ENCODE measurements around the gene PDGFC. TPM values are rescaled to one million over a fixed set of nuclear protein-coding genes. Genes with fewer than 3 reads are reported as not detected.

Gene PDGFC
- total RNA-seq, 1 donor from 2014 or later, result 31.3 TPM

DNA sequence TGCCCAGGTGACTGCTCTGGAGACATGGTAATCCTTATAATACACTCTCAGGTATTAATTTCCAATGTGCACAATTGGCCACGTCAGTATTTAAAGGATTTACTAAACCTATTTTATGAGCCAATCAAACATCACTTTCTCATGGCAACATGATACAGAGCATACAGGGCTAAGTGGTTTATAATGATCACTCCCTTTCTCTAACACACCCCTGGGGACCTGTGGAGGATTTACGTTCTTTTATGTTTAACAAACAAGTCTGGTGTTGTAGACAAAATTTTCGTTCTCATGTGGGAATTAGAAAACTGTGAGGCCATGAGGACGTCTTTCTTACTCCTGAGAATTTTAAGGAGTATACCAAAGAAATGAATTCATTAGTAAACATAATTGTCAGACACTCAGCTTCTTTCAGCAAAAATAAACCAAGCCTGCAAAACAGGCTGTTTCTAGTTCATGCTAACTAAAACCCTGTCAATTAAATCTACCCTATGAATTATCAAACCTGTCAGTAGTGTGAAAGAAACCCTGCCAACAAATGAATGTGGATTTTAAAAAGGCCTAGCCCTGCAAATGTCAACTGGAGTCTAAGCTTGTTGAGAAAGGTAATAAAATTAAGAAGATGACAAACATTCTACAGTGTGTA, 155.8 kb downstream of the PDGFC start:
- no peaks in the 10 kb centered on the region for H3K4me1 ChIP-seq
- DNase-seq (no peak), ATAC-seq (no peak)
- H3K4me3 ChIP-seq, result no peak overlapping the region
- intact Hi-C loops (cut with DNase I), result no loop called here
- H3K27ac ChIP-seq, result no peak overlapping the region
- TF ChIP-seq, protein P1, sequence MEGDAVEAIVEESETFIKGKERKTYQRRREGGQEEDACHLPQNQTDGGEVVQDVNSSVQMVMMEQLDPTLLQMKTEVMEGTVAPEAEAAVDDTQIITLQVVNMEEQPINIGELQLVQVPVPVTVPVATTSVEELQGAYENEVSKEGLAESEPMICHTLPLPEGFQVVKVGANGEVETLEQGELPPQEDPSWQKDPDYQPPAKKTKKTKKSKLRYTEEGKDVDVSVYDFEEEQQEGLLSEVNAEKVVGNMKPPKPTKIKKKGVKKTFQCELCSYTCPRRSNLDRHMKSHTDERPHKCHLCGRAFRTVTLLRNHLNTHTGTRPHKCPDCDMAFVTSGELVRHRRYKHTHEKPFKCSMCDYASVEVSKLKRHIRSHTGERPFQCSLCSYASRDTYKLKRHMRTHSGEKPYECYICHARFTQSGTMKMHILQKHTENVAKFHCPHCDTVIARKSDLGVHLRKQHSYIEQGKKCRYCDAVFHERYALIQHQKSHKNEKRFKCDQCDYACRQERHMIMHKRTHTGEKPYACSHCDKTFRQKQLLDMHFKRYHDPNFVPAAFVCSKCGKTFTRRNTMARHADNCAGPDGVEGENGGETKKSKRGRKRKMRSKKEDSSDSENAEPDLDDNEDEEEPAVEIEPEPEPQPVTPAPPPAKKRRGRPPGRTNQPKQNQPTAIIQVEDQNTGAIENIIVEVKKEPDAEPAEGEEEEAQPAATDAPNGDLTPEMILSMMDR (IDR thresholded peaks at IDR 0.05), result no peak
- no peaks in the 10 kb centered on the region for H3K36me3 ChIP-seq
- H3K9me3 ChIP-seq, result no peaks in the 10 kb centered on the region
- no peaks in the 10 kb centered on the region for H3K27me3 ChIP-seq

DNA sequence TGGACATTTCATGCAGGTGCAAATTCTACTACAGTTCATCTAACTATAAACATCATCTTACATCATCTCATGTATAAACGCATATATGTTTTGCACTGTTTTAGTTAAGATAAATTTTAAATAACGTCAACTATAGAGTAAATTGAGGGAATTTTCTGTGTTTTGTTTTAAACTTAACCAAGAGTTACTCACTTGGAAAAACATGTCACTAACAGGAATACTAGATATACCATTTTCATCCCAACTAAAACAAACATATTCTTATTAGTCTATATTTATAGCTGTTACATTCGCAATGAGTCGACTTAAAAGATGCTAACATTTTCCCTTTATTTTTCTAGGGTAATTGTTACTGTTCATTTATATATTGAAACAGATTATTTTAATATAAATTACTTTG, 159.6 kb downstream of the PDGFC start:
- Histone ChIP-seq H3K36me3 (no peaks in the 10 kb centered on the region), H3K4me1 (no peaks in the 10 kb centered on the region), H3K4me3 (no peak overlapping the region), H3K27ac (no peak overlapping the region), H3K27me3 (no peaks in the 10 kb centered on the region), H3K9me3 (no peaks in the 10 kb centered on the region)
- no peak for DNase-seq
- ATAC-seq, result no peak
- intact Hi-C loops (cut with DNase I), result no loop called here
- TF ChIP-seq, protein P1 (IDR thresholded peaks at IDR 0.05), result no peak

DNA sequence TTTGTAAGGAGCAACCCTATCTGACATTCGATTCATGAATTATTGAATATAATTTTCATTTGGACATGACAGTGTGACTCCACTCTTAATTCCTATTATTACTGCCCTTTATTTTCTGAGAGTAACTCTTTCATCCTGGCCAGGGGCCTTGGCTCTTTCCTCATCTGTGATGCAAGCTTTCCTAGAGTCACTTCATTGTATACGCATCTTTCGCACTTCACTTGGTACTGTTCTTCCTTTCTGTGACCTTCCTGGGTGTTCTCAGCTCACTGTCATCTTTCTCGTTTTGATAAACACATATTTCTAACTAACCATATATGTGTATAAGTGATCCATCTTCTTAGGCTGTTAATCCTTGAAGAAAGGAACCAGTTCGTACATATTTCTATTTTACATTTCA, 160.3 kb downstream of the PDGFC start:
- TF ChIP-seq, protein P1 (IDR thresholded peaks at IDR 0.05), result no peak
- Histone ChIP-seq H3K27me3 (no peaks in the 10 kb centered on the region), H3K9me3 (no peaks in the 10 kb centered on the region), H3K4me1 (no peaks in the 10 kb centered on the region), H3K4me3 (no peak overlapping the region), H3K36me3 (no peaks in the 10 kb centered on the region), H3K27ac (no peak overlapping the region)
- no peak for ATAC-seq
- intact Hi-C loops (cut with DNase I), result no loop called here
- DNase-seq, result no peak

DNA sequence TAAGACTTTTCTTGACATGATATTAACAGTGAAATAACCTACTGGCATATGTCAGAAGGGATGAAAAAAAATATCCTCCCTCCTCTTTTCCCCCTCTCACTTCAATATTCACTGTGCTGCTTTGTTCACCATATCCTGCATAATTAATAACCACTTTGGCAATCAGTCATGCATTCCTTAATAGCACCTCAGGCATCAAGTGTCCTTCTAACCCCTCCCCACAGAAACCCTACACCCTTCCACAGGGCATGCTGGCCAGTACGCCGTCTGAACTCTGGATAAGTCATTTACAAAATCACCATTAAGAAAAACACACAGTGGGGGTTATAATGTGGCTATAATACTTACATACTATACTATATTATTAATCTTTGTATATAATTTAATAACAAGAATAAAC, 165.9 kb downstream of the PDGFC start:
- DNase-seq, result no peak
- intact Hi-C loops (cut with DNase I), result no loop called here
- H3K27me3 ChIP-seq, result no peaks in the 10 kb centered on the region
- H3K9me3 ChIP-seq, result no peaks in the 10 kb centered on the region
- no peak overlapping the region for H3K27ac ChIP-seq
- H3K4me1 ChIP-seq, result no peaks in the 10 kb centered on the region
- TF ChIP-seq, protein P1 (IDR thresholded peaks at IDR 0.05), result no peak
- H3K4me3 ChIP-seq, result no peak overlapping the region
- no peak for ATAC-seq
- H3K36me3 ChIP-seq, result no peaks in the 10 kb centered on the region

DNA sequence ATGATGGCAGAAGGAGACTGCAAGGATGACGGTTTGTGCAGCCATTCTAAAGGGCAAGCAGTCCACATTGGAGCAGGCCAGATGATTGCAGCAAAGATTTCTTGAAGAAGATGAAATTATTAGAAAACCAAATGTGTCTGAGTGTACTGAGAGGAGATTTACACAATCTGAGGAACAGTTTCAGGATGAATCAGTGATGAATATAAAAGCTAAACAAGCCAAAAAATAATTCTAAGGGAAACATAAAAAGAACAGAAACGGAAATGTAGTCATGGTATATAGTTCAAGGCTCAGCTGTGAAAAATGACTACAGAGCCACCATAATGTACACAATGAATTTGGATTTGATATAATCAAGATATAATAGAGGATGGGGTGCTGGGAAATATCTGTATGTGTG, 168.5 kb downstream of the PDGFC start:
- intact Hi-C loops (cut with DNase I), result no loop called here
- H3K27me3 ChIP-seq, result no peaks in the 10 kb centered on the region
- DNase-seq (no peak), ATAC-seq (no peak)
- no peaks in the 10 kb centered on the region for H3K9me3 ChIP-seq
- no peak overlapping the region for H3K27ac ChIP-seq
- H3K36me3 ChIP-seq, result no peaks in the 10 kb centered on the region
- TF ChIP-seq, protein P1 (IDR thresholded peaks at IDR 0.05), result no peak
- peaks cover 6% of the 10 kb centered on the region for H3K4me1 ChIP-seq
- no peak overlapping the region for H3K4me3 ChIP-seq

DNA sequence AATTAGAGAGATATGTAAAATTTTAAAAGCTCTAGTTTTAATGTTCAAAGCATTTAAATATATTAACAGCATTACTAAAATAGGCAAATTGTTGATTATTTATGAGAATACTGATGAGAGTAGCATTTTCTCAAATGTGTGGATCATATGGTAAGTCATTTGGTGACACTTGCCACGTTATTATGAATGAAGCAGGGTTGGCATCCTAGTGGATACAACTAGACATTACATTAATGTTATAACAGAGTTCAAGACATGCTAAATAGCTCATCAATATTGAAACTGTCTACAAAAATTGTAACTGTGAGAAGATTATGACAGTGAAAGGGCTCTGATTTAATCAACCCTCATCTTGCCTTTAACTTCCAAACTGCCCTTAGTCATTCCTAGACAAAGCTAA, 171.1 kb downstream of the PDGFC start:
- ATAC-seq (no peak), DNase-seq (no peak)
- Histone ChIP-seq H3K4me3 (no peak overlapping the region), H3K4me1 (peaks cover 6% of the 10 kb centered on the region), H3K36me3 (no peaks in the 10 kb centered on the region), H3K9me3 (no peaks in the 10 kb centered on the region), H3K27me3 (no peaks in the 10 kb centered on the region), H3K27ac (no peak overlapping the region)
- intact Hi-C loops (cut with DNase I), result no loop called here
- TF ChIP-seq, protein P1 (IDR thresholded peaks at IDR 0.05), result no peak
